Measurements from ENCODE around the gene MINDY4. TPM values are rescaled to one million over a fixed set of nuclear protein-coding genes. Genes with fewer than 3 reads are reported as not detected.
A peak's percentile ranks its signal among the peaks of the same experiment; 100 is the strongest.
"Not testable (repeated sequence)": the region's sequence is repeated elsewhere in the genome, so short reads cannot be mapped to it uniquely, and the experiment has no call there.

MINDY4 gene
- total and polyA plus RNA-seq, 7 experiments from 2014 or later: 0.41 to 1.5 (median 0.91) TPM

GRCh38 chr7:30807477-30807876 lies 36.3 kb downstream of the MINDY4 start:
- H3K4me3 ChIP-seq (ENCODE audit: low read length); H3K27ac ChIP-seq (ENCODE audit: low read depth, low read length); H3K36me3 ChIP-seq (ENCODE audit: control insufficient read depth in 2 of 3, insufficient read depth in 3 of 3, low read length in 3 of 3); H3K4me1 Mint-ChIP-seq; H3K27me3 Mint-ChIP-seq; ATAC-seq; H3K27ac Mint-ChIP-seq; H3K4me1 ChIP-seq (ENCODE audit: control insufficient read depth in 2 of 2, insufficient read depth in 2 of 2, low read length in 2 of 2); H3K4me3 Mint-ChIP-seq; H3K9me3 Mint-ChIP-seq; H3K9me3 ChIP-seq (ENCODE audit: control insufficient read depth in 2 of 3, low read length in 3 of 3); POLR2A ChIA-PET; H3K27me3 ChIP-seq (ENCODE audit: control insufficient read depth in 2 of 2, insufficient read depth in 2 of 2, low read length in 2 of 2); CTCF ChIA-PET; DNase-seq; H3K36me3 Mint-ChIP-seq: not testable (repeated sequence)
- intact Hi-C loops (cut with micrococcal nuclease): loop anchor here in 1 of 2 donors (10.0 kb wide), 1 partner anchor 1667 kb away; no protein-coding TSS in a partner anchor

GRCh38 chr7:30807941-30808340 lies 36.7 kb downstream of the MINDY4 start:
- H3K36me3 Mint-ChIP-seq; CTCF ChIA-PET; H3K27me3 Mint-ChIP-seq; POLR2A ChIA-PET; H3K4me1 ChIP-seq (ENCODE audit: control insufficient read depth in 2 of 2, insufficient read depth in 2 of 2, low read length in 2 of 2); H3K27ac Mint-ChIP-seq; H3K4me3 ChIP-seq (ENCODE audit: low read length); H3K27ac ChIP-seq (ENCODE audit: low read depth, low read length); ATAC-seq; H3K9me3 ChIP-seq (ENCODE audit: control insufficient read depth in 2 of 3, low read length in 3 of 3); H3K9me3 Mint-ChIP-seq; H3K27me3 ChIP-seq (ENCODE audit: control insufficient read depth in 2 of 2, insufficient read depth in 2 of 2, low read length in 2 of 2); DNase-seq; H3K4me1 Mint-ChIP-seq; H3K4me3 Mint-ChIP-seq; H3K36me3 ChIP-seq (ENCODE audit: control insufficient read depth in 2 of 3, insufficient read depth in 3 of 3, low read length in 3 of 3): not testable (repeated sequence)
- intact Hi-C loops (cut with micrococcal nuclease): loop anchor here in 1 of 2 donors (10.0 kb wide), 1 partner anchor 1667 kb away; no protein-coding TSS in a partner anchor

DNA sequence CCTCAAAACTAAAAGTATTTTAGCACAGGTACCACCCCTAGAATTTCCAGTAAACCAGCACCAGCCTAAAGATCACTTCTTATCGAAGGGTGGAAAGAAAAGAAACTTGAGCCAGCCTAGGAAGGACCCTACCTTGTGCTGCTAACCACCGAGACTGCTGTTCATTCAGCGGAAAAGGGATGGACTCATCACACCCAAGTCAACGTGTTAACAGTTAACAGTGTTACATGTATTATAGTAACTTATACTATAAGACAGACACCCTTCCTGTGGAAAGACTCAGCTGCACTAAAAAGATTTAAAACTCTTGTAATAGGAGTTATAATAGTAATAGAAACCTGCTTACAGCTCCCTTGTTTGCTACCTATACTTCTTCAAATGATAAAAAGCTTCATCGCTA lies 39.8 kb downstream of the MINDY4 start:
- Histone ChIP-seq H3K4me3 (ENCODE audit: low read length) (no peak overlapping the region), H3K27ac (ENCODE audit: low read depth, low read length) (no peak overlapping the region), H3K9me3 (ENCODE audit: control insufficient read depth in 2 of 3, low read length in 3 of 3) (no peaks in the 10 kb centered on the region), H3K36me3 (ENCODE audit: control insufficient read depth in 2 of 3, insufficient read depth in 3 of 3, low read length in 3 of 3) (no peaks in the 10 kb centered on the region), H3K4me1 (ENCODE audit: control insufficient read depth in 2 of 2, insufficient read depth in 2 of 2, low read length in 2 of 2) (no peaks in the 10 kb centered on the region), H3K27me3 (ENCODE audit: control insufficient read depth in 2 of 2, insufficient read depth in 2 of 2, low read length in 2 of 2) (no peaks in the 10 kb centered on the region)
- no peaks in the 10 kb centered on the region for H3K4me1 Mint-ChIP-seq
- intact Hi-C loops (cut with micrococcal nuclease): no loop called here
- DNase-seq (no peak), ATAC-seq (no peak)
- CTCF ChIA-PET: no interaction called here
- POLR2A ChIA-PET: no interaction called here
- H3K9me3 Mint-ChIP-seq: no peaks in the 10 kb centered on the region
- H3K27me3 Mint-ChIP-seq: peaks cover 0 to 5% (median 0%) of the 10 kb centered on the region in 5 donors
- no peak overlapping the region for H3K27ac Mint-ChIP-seq
- H3K36me3 Mint-ChIP-seq: peaks cover 0 to 3% (median 0%) of the 10 kb centered on the region in 5 donors
- no peak overlapping the region for H3K4me3 Mint-ChIP-seq

DNA sequence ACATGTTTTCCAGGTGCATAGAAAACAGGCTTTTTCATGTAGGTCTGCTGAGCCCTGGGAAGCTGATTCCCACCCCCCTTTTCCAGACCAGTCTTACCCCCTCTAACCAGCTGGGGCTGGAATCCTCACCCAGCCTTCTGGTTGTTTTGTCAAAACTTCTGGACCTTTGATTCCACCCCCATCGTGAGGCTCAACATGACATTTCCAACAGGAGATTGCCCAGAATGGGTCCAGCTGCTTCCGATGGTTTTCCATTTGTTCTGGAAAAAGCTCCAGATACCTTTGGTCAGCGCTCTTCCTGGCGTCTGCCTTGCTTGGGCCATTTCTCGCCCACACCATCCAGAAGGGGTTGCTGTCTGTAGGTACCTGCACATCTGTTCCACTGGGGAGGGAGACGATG lies 41.5 kb downstream of the MINDY4 start:
- no peaks in the 10 kb centered on the region for H3K9me3 ChIP-seq (ENCODE audit: control insufficient read depth in 2 of 3, low read length in 3 of 3)
- CTCF ChIA-PET: interaction anchor here (0.7 kb wide), 2 partner anchors 65 to 1886 kb away, joined by 3 to 5 read pairs; no protein-coding TSS in a partner anchor
- Mint-ChIP-seq H3K27ac (no peak overlapping the region), H3K9me3 (no peaks in the 10 kb centered on the region), H3K36me3 (peaks cover 0 to 3% (median 0%) of the 10 kb centered on the region in 5 donors), H3K4me1 (no peaks in the 10 kb centered on the region), H3K4me3 (no peak overlapping the region), H3K27me3 (peaks cover 0 to 5% (median 0%) of the 10 kb centered on the region in 5 donors)
- H3K4me1 ChIP-seq (ENCODE audit: control insufficient read depth in 2 of 2, insufficient read depth in 2 of 2, low read length in 2 of 2): no peaks in the 10 kb centered on the region
- H3K4me3 ChIP-seq (ENCODE audit: low read length): no peak overlapping the region
- POLR2A ChIA-PET: no interaction called here
- no peak for ATAC-seq
- no peaks in the 10 kb centered on the region for H3K27me3 ChIP-seq (ENCODE audit: control insufficient read depth in 2 of 2, insufficient read depth in 2 of 2, low read length in 2 of 2)
- no peak for DNase-seq
- no peaks in the 10 kb centered on the region for H3K36me3 ChIP-seq (ENCODE audit: control insufficient read depth in 2 of 3, insufficient read depth in 3 of 3, low read length in 3 of 3)
- intact Hi-C loops (cut with micrococcal nuclease): no loop called here
- H3K27ac ChIP-seq (ENCODE audit: low read depth, low read length): no peak overlapping the region

GRCh38 chr7:30813466-30813865 lies 42.2 kb downstream of the MINDY4 start:
- CTCF ChIA-PET: no interaction called here
- Mint-ChIP-seq H3K27ac (no peak overlapping the region), H3K9me3 (no peaks in the 10 kb centered on the region), H3K4me1 (no peaks in the 10 kb centered on the region), H3K4me3 (no peak overlapping the region), H3K27me3 (peaks cover 0 to 5% (median 0%) of the 10 kb centered on the region in 5 donors), H3K36me3 (peaks cover 0 to under 1% (median 0%) of the 10 kb centered on the region in 5 donors)
- intact Hi-C loops (cut with micrococcal nuclease): no loop called here
- no peak for DNase-seq
- Histone ChIP-seq H3K27ac (ENCODE audit: low read depth, low read length) (no peak overlapping the region), H3K27me3 (ENCODE audit: control insufficient read depth in 2 of 2, insufficient read depth in 2 of 2, low read length in 2 of 2) (no peaks in the 10 kb centered on the region), H3K36me3 (ENCODE audit: control insufficient read depth in 2 of 3, insufficient read depth in 3 of 3, low read length in 3 of 3) (no peaks in the 10 kb centered on the region), H3K4me3 (ENCODE audit: low read length) (no peak overlapping the region), H3K4me1 (ENCODE audit: control insufficient read depth in 2 of 2, insufficient read depth in 2 of 2, low read length in 2 of 2) (no peaks in the 10 kb centered on the region), H3K9me3 (ENCODE audit: control insufficient read depth in 2 of 3, low read length in 3 of 3) (no peaks in the 10 kb centered on the region)
- POLR2A ChIA-PET: no interaction called here
- ATAC-seq: no peak

GRCh38 chr7:30814700-30815387 lies 43.6 kb downstream of the MINDY4 start:
- Mint-ChIP-seq H3K36me3 (no peaks in the 10 kb centered on the region), H3K27me3 (peaks cover 0 to 6% (median 0%) of the 10 kb centered on the region in 5 donors), H3K27ac (no peak overlapping the region), H3K4me1 (no peaks in the 10 kb centered on the region), H3K9me3 (no peaks in the 10 kb centered on the region), H3K4me3 (no peak overlapping the region)
- intact Hi-C loops (cut with micrococcal nuclease): no loop called here
- ATAC-seq (no peak), DNase-seq (no peak)
- Histone ChIP-seq H3K4me3 (ENCODE audit: low read length) (no peak overlapping the region), H3K9me3 (ENCODE audit: control insufficient read depth in 2 of 3, low read length in 3 of 3) (no peaks in the 10 kb centered on the region), H3K27ac (ENCODE audit: low read depth, low read length) (no peak overlapping the region), H3K27me3 (ENCODE audit: control insufficient read depth in 2 of 2, insufficient read depth in 2 of 2, low read length in 2 of 2) (no peaks in the 10 kb centered on the region), H3K36me3 (ENCODE audit: control insufficient read depth in 2 of 3, insufficient read depth in 3 of 3, low read length in 3 of 3) (no peaks in the 10 kb centered on the region), H3K4me1 (ENCODE audit: control insufficient read depth in 2 of 2, insufficient read depth in 2 of 2, low read length in 2 of 2) (no peaks in the 10 kb centered on the region)
- CTCF ChIA-PET: no interaction called here
- POLR2A ChIA-PET: no interaction called here

- peak; percentile 18 for ATAC-seq
- no peak overlapping the region for H3K27ac ChIP-seq (ENCODE audit: low read depth, low read length)
- H3K4me1 ChIP-seq (ENCODE audit: control insufficient read depth in 2 of 2, insufficient read depth in 2 of 2, low read length in 2 of 2): no peaks in the 10 kb centered on the region
- no peak for DNase-seq
- CTCF ChIA-PET: no interaction called here
- Mint-ChIP-seq H3K9me3 (no peaks in the 10 kb centered on the region), H3K4me3 (no peak overlapping the region), H3K27me3 (peaks cover 0 to 6% (median 0%) of the 10 kb centered on the region in 5 donors), H3K36me3 (no peaks in the 10 kb centered on the region), H3K27ac (no peak overlapping the region), H3K4me1 (no peaks in the 10 kb centered on the region)
- H3K9me3 ChIP-seq (ENCODE audit: control insufficient read depth in 2 of 3, low read length in 3 of 3): no peaks in the 10 kb centered on the region
- intact Hi-C loops (cut with micrococcal nuclease): no loop called here
- H3K27me3 ChIP-seq (ENCODE audit: control insufficient read depth in 2 of 2, insufficient read depth in 2 of 2, low read length in 2 of 2): no peaks in the 10 kb centered on the region
- no peak overlapping the region for H3K4me3 ChIP-seq (ENCODE audit: low read length)
- POLR2A ChIA-PET: no interaction called here
- no peaks in the 10 kb centered on the region for H3K36me3 ChIP-seq (ENCODE audit: control insufficient read depth in 2 of 3, insufficient read depth in 3 of 3, low read length in 3 of 3)
Measured at GRCh38 chr7:30815388-30815854, 44.2 kb downstream of the MINDY4 start.
